Daoy (cell line): ENCODE data around the gene TBC1D5. TPM values are rescaled to one million over a fixed set of nuclear protein-coding genes. Genes with fewer than 3 reads are reported as not detected.
A peak's percentile ranks its signal among the peaks of the same experiment; 100 is the strongest.

Experiments used
- DNase-seq: peaks from one replicate; pipeline ENCODE4 v3.0.0-alpha.2; 2015; ENCODE audit warnings: low read depth
- total RNA-seq: library from RNA; depleted of rRNA; stranded (reverse); fragments of >200 nt; shearing (Covaris generic); gene quantifications from 2 replicates; pipeline ENCODE4 v1.2.3, GENCODE V29; 2014

Gene TBC1D5
- total RNA-seq, 1 experiment from 2014 or later: 26.8 TPM

DNA sequence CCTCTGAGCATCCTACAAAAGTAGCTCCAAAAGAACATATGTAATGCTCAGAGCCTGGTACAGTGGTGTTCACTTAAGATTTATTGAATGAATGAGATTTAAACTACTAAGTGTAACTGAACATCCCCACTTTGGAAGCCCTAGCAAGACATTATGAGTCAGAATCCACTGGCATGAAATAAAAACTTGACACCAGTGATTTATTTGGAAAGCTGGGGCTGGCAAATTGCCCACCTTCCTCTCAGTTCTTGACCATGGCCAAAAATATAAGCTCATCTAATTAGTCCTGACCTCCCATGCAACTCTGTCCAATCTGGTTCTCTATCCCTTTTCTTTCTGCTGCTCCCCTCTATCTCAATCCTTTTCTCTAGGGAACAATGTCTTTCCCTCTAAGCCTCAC lies 439.7 kb downstream of the TBC1D5 start:
- DNase-seq: no peak

DNA sequence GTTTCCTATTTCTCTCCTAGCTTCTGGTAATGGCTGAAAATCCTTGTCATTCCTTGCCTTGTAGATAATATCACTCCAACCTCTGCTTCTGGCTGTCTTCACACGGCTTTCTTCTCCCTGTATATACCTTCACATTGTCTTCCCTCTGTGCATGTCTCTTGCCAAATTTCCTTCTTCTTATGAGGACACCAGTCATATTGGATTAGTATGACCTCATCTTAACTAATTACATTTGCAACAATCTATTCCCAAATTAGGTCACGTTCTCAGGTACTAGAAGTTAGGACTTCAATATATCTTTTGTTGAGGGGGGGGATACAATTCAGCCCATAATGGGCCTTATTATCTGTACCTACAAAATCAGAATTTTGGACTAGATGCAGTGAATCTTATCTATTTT lies 440.3 kb downstream of the TBC1D5 start:
- no peak for DNase-seq

DNA sequence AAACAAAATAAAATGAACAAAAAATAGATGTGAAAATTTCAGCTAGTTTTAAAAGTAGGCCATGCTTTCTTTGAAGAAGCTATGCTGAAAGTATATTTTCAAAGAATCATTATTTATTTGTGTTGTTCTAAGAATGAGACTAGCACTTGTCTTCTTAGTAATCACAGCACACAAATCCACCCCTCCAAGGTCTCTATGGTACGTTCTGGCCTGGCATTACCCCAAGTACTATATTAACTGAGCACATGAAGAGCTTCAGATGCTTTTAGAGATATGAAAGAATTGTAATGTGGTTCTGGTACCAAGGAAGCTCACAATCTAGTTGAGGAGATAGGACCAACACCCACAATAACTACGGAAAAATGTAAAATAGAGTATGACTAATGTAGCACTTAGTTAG lies 441.2 kb downstream of the TBC1D5 start:
- no peak for DNase-seq

DNA sequence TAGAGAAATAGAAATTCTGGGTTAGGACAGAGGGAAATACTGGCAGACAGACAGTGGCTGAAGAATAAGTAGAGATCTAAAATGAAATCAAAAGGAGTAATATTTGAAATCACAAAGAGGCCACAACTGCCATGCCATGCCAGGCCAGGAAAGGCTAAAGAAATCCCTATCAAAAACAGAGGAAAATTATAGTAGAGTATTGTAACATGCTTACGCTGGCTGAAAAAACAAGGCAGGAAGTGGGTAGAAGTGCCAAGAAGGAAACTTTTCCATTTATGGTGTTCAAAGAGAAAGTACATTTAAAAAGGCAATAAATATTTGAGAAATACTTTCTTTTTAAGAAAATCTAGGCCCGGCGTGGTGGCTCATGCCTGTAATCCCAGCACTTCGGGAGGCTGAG lies 442.0 kb downstream of the TBC1D5 start:
- DNase-seq: no peak

DNA sequence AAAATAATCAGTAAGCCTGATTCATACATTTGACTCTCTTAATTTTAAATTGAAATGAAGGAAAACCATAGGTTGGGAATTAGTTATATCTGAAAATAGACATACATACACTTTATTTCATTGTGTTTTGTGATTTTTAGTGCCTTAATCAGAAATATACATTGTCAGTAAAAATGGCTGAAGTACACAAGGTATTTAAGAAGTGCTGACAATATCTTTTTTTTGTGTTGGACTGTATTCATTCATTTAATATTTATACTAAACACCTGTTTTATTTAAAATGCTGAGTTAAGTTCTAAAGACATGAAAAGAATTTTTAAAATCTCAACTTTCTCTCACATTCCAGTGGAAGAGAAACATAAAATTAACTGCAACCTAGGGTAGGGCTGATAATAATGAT lies 444.4 kb downstream of the TBC1D5 start:
- no peak for DNase-seq

DNA sequence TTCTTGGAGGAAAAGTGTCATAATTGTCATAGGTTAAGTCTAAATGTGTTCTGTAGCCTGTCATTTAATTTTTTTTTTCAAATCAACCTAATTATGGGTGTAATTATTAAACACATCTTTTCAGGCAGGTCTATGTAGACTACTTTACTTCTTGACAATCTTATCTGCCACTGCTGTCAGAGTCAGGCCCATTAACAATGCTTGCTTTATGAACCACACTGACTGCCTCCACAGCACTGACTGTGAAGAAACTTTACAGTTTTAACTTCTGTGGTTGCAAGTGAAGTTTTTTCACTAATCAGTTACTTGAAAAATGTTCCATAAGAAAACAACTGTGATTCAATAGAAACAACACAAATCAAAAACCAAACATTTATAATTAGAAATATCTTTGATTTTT lies 449.9 kb downstream of the TBC1D5 start:
- no peak for DNase-seq

DNA sequence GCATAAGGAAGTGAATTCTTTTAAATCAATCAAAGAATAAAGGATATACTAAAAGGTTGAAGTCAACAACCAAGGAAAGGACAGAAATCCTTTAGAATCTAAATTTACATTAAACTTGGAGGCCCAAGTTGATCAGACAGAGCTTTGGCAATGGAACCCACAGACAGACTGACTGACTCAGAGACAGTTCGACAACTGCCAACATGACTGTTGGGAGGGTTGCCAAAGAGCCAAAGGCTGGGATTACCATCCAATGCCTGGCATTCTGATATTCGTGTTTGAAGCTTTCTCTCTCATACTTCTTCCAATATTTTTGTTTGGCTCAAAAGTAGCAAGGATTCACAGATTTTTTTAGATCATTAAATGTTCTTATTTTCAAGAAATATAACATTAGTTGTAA lies 451.5 kb downstream of the TBC1D5 start:
- DNase-seq: peak; percentile 8

DNA sequence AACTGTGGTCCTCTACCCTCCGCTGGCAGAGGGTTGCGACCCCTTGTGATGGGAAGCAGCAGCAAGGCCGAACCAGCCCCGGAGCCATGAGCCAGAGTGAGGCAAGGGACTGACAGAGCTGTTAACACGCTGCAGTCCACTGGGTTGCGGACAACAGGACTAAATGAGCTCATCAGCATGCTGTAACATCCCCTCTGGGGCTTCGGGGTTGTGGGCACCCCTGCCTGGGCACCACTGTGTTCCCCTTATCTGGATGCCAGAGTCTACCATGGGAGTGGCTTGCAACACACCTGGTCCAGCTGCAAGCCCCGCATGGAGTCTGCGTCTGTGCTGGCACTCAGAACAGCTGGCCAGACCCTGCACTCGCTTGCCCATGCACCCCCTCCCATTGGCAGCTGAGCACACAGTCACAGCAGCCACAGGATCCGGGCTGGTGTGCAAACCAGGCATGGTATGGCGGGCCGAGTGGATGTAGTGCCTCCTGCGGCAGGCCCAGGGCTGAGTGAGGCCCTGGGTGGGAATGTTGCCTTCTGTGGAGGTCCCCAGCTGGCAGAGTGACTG lies 453.5 kb downstream of the TBC1D5 start:
- no peak for DNase-seq

DNA sequence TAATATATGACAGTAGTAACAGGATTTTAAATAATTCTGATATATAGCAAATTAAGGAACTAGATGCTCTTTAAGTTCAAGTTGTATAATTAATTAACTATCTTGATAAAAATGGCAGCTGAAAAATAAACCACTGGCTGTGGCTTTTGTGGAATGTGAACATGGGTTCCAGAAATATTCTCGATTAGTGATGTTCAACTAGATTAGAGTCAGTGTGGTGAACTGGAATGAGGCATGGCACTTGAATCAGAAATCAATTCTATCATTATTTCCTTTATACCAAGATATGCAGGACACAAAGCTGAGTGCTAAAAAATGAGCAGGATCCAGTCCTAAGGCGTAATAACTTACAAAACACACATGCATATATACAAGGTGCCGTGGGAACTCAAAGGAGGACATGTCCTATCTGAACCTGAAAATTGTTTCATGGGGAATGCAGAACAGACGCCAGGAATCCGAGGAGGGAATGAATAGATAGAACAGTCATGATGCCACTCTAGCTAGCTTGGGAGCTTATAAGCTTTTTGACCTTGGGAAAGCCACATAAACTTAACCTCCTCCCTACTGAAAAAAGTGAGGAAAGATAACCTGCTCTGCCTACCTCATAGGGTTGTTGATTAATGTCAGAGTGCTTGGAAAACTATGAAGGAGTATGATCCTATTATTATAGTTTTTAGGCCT lies 455.3 kb downstream of the TBC1D5 start:
- no peak for DNase-seq

DNA sequence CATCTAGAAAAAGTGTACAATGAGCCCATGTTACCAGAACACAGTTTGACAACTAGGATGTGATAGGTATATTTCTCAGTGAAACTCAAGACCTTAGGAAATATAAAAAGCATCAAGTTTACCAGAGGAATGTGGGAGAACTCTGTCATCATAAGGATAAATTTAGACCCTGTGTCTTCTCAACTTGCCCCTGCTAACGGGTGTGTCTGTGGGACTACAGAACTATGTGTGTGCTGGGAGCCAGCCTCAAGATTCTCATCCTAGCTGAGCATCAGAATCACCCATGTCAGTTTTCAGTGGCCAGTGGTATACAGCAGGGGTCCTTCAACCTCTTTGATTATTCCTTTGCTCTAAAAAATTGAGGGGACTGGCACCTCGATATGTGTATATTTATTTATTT lies 464.4 kb downstream of the TBC1D5 start:
- DNase-seq: no peak

DNA sequence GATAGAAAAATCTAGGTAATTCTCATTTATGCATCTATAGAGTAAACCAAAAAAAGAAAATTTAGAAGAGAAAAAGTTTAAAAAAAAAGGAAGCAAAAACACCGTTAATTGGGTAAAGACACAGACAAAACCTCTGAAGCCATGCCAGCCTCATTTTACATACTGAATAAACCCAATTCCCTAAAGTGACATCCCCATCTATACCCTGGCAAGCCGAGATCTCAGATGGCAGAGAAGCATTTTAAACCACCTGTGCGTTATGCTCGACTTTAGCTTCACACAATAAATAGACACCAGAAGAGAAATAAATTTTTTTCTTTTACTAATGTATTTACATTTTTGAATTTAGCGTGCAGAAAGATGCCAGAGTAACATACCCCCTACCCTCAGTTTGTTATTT lies 475.6 kb downstream of the TBC1D5 start:
- DNase-seq: no peak

DNA sequence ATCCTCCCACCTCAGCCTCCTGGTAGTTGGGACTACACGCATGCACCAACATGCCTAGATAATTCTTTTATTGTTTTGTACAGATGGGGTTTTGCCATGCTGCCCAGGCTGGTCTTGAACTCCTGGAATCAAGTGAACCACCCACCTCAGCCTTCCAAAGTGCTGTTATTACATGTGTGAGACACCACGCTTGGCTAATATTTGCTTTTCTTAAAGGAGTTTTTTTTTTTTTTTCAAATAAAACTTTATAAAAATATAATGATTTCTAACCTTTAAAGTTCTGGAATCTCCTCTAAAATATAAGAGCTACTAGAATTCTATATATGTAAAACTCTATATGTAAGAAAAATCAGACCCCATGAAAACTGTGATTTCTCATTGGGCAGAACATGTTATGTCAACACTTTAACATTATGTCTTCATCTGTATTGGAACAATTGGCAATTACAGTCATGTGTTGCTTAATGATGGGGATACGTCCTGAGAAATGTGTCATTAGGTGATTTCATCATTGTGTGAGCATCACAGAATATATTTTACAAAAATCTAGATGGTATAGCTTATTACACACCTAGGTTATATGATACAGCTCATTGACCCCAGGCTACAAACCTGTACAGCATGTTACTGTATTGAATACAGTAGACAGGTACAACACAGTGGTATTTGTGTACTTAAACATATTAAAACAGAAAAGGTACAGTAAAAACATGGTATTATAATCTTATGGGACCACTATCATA lies 480.6 kb downstream of the TBC1D5 start:
- DNase-seq: no peak

DNA sequence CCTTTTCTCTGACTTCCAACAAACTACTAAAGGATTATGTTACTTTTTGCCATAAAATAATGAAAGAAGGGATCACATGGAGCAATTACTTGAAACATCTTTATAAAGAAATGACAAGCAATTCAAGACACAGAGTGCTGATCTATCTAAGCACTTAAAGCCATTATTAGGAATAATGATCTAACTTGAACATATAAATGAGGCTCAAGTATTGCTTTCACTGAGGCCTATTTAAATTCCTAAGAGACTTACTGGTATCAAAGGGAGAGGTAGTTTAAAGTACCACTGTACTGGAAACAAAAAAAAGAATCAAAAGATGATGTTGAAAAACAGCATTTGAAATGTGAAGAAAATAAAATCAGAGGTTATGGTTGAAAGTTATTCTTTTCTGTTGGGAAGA lies 482.2 kb downstream of the TBC1D5 start:
- no peak for DNase-seq

DNA sequence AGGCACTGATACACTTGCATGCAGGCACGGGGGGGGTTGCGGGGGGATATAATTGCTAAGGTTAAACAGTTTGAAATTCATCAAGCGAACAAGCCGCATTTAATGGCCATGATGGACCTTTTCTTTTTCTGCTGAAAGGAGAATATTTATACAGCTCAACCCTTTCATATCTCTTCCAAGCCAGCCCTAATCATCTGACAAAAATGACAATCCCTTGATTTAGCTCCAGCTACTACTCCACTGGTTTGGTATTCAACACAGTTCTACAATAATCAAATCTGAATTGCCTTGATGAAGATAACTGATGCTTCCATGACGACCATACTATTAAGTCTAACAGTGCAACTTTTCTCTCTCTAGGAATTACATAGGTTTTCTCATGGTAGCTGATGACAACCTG lies 482.7 kb downstream of the TBC1D5 start:
- no peak for DNase-seq

DNA sequence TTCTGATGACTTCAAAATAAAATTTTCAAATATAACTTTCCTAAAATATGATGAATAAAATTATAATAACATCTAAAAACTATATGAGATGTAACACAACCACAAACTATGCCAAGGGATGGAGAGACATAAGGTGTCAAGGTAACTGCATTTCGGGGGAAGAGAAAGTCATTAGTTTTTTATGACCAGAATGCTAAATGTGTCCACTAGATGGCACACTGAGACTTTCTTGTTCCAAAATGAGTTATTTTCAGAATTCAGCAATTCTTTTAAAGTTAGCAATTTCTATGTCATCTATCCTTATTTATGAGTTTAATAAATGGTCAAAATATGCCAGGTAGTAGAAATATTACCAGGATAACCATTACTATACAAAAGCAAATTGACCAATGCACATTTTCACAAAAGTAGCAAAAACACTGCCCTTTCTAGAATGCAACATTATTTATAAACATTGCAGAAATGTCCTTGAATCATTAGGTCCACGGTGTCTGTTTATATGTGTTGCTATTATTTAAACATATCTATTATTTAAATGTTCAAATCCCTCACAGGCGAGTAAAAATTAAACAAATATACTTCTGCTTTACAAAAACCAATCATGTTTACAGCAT lies 483.5 kb downstream of the TBC1D5 start:
- DNase-seq: peak; percentile 3

DNA sequence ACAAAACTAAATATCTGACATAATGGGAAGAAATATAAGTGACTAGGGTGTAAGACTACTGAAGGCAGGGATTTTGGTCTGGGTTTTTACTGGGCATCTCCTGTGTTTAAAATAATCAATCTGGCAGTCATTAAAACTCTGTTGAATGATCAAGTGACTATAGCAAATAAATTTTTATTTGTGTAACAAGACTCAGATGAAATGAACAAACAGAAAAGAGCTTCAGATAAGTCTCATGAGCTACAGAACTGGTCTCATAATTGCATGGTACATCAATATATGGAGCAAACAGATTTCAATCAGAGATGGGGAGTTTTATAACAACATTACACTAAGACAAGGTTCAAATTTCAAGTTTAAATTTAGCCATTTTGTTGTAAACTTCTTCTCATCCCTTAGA lies 485.2 kb downstream of the TBC1D5 start:
- no peak for DNase-seq

DNA sequence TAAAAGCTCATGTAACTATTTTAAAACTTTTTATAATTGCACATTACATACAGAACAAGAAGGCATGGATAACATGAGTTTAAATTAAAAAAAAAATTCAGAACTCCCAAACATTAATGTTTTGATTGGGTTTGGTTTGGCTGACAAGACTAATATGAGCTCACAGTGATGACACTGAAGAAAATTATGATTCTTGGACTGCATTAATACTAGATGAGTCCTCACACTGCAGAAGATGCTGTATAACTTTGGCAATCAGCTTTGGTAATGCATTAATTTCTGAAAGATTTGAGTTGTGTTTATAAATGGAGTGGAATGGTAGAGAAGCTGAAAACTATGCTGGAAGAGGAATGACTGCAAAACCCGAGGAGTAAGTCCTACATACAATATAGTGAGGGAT lies 498.8 kb downstream of the TBC1D5 start:
- DNase-seq: no peak

DNA sequence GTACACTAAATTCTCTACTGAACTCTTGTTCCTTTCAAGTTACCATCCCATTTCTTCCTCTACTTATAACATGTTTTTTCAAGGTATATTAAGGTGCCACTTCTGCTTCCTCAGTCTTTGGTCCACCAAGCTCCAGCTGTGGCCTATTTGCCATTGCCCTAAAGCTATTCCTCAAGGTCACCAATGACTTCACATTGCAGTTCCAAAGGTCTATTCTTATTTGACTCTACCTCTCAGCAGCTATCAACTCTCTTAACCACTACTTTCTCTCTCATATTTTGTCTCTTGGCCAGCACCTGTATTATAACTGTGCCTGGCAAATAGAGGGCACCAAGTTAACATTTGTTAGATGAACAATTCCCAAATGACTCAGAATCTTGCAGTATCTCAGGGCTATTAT lies 503.0 kb downstream of the TBC1D5 start:
- DNase-seq: no peak

DNA sequence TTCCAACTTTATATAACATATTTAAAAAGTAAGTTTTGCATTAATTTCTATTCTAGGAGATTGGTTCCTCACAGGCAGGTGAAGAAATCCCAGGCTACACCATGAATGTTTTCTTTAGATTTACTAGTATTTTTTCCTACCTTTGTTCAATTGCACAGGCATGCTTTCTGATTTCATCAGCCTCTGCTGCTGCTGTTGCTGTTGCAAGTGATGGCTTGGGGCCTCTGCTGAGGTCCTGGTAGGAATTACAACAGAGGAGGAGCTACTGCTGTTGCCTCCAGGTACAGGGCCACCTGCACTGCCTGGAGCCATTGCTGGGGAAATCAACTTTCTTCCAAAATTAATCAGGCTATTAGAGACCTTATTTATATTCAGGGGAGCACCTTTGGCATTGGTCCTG lies 504.4 kb downstream of the TBC1D5 start:
- no peak for DNase-seq

DNA sequence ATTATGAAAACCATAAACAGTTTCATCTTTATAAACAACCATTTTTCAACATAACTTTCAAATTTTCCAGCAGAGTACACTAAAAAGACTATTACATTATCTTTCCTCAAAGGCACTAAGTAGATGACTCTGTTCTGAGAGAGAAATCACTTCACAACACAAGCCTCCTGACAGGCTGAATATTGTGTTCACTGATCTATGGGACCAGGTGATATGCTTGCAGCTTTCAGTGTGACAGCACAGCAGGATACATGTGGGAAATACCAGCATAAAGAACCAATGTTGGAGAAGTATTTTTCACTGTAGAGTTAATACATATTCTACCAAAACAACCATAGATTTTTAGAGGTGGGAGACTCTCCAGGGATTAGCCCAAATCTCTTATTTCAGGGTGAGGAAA lies 507.1 kb downstream of the TBC1D5 start:
- DNase-seq: no peak

DNA sequence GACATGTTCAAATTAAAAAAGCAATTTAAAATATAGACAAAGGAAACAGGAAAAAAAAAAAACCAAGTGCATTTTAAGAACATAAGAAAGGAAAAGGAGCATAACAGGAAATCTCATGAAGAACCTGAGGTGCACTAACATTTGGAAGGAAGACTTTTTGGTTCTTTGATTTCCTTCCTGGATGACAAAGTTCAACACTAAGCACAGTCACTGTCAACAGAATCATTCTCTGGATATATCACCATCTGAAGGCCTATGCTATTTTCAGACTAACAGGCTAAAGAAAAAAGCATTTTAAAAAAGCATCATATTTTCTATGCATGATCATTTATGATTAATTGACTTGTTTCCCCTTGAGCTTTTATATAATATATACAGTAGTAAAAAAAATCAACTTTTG lies 508.0 kb downstream of the TBC1D5 start:
- no peak for DNase-seq

DNA sequence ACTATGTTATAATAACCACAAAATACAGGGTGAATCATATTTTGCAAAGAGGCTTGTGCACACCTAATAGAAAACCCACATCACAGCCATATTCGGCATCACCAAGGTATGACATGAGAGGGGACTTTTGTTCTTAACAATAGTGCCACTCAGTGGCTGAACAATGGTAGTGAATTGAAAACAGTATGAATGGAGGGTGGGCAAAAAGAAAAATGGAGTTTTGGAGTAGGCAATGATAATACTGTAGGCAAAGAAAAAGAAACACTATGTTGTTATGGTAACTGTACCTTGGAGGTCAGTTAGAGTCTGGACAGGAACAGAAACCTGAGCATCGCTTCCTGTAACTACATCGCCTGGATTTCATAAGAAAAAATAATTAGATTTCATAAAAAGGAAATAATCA lies 509.0 kb downstream of the TBC1D5 start:
- DNase-seq: peak; percentile 54

DNA sequence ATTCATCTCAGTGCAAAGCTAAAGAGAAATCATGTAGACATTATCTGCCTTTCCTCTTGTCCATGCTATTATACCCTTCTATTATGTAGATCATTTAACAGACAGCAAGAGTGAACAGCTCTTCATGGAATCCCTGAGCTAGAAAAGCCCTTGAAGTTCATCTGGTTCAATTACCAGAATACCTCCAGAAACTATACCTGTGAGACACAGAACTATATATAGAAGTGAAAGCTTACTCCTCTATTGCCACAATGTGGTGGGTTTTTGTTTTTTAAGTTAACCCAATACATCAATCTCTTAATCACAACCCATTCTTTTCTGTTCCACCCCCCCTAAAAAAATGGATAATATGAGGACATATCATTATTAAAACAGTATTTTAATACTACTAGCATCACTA lies 510.0 kb downstream of the TBC1D5 start:
- no peak for DNase-seq
